GM12878 (cell line): ENCODE results near the gene OFD1. TPM values are rescaled to one million over a fixed set of nuclear protein-coding genes. Genes with fewer than 3 reads are reported as not detected.

ENCODE experiments used
- ATAC-seq: fragments of 200-7000 bp; cut with Tn5 transposase; 3 replicates; pipeline ENCODE4 v1.9.1; 2020; ENCODE audit warnings: mild to moderate bottlenecking, moderate library complexity
- BruUV-seq: library from RNA; stranded (reverse); fragments of 400-500 nt; replicated peaks from 2 replicates; lab custom pipeline; 2021; lab: Mats Ljungman, UMichigan
- CTCF ChIA-PET: fragments of 300-600 bp; sonication (Branson Sonifier 250); formaldehyde crosslinking; extraction: SDS; loops from one replicate; lab custom pipeline; 2021; ENCODE audit warnings: inconsistent platforms; lab: Yijun Ruan, JAX
- POLR2A ChIA-PET: fragments of 350-600 bp; formaldehyde crosslinking; extraction: SDS; loops from one replicate; lab custom pipeline; 2021; ENCODE audit warnings: inconsistent platforms; lab: Charles Lee
- RAD21 ChIA-PET: fragments of 300-600 bp; sonication (Branson Sonifier 250); formaldehyde crosslinking; loops from one replicate; lab custom pipeline; 2023; ENCODE audit warnings: antibody characterized with exemption; ENCODE audit not compliant: unreplicated experiment; lab: Charles Lee
- SMC1A ChIA-PET: fragments of 300-600 bp; sonication (Branson Sonifier 250); formaldehyde crosslinking; loops from one replicate; lab custom pipeline; 2023; ENCODE audit not compliant: unreplicated experiment, uncharacterized antibody; lab: Charles Lee
- DNase-seq: peaks from one replicate; pipeline ENCODE4 v3.0.0-alpha.2; 2011; ENCODE audit warnings: low read depth, low spot score
- FAIRE-seq: peaks from 3 replicates; lab custom pipeline; 2011; peaks lifted over from hg19 to GRCh38; lab: Jason Lieb, UNC
- H2AFZ ChIP-seq: 2 replicates; pipeline ENCODE4 v1.6.0; 2011; ENCODE audit warnings: low read depth, low read length, control low read depth; ENCODE audit not compliant: control insufficient read depth
- H3K27ac ChIP-seq: 2 replicates; pipeline ENCODE4 v1.5.1; 2011; ENCODE audit warnings: control low read depth; ENCODE audit not compliant: control insufficient read depth, insufficient read depth
- H3K27me3 ChIP-seq, 2 experiments: replicated peaks in 1 of 2; 2 replicates each; pipeline versions ENCODE4 v1.6.0 to v1.6.1; 2011; ENCODE audit warnings: low read length in 1 of 2; ENCODE audit not compliant: control insufficient read depth in 2 of 2, insufficient read depth in 2 of 2
- H3K36me3 ChIP-seq, 2 experiments: 2 replicates each; pipeline ENCODE4 v1.5.1; 2011; ENCODE audit warnings: low read length in 1 of 2; ENCODE audit not compliant: control insufficient read depth in 2 of 2, insufficient read depth in 2 of 2
- H3K4me1 ChIP-seq: 2 replicates; pipeline ENCODE4 v1.6.1; 2011; ENCODE audit warnings: mild to moderate bottlenecking, low read length, moderate library complexity, mixed read lengths; ENCODE audit not compliant: control insufficient read depth, insufficient read depth
- H3K4me2 ChIP-seq: 2 replicates; pipeline ENCODE4 v1.6.0; 2011; ENCODE audit warnings: control low read depth; ENCODE audit not compliant: control insufficient read depth, insufficient read depth
- H3K4me3 ChIP-seq: fragments of 200-600 bp; sonication (generic); 2 replicates; pipeline ENCODE4 v1.5.1; 2016
- H3K79me2 ChIP-seq: 2 replicates; pipeline ENCODE4 v1.6.0; 2011; ENCODE audit warnings: low read length; ENCODE audit not compliant: control insufficient read depth, insufficient read depth
- H3K9ac ChIP-seq: 2 replicates; pipeline ENCODE4 v1.8.0; 2011; ENCODE audit warnings: low read length, control low read depth, mixed read lengths; ENCODE audit not compliant: control insufficient read depth, insufficient read depth
- H3K9me3 ChIP-seq: replicated peaks from 3 replicates; pipeline ENCODE4 v1.5.1; 2011; ENCODE audit warnings: mild to moderate bottlenecking, low read length; ENCODE audit not compliant: control insufficient read depth, insufficient read depth
- H4K20me1 ChIP-seq: 2 replicates; pipeline ENCODE4 v1.6.0; 2011; ENCODE audit not compliant: control insufficient read depth, insufficient read depth
- ASH2L ChIP-seq: fragments of 300-600, 200-600 bp; sonication (generic); IDR thresholded peaks from 2 replicates; pipeline ENCODE4 v1.6.1; 2017; ENCODE audit warnings: low read depth, mild to moderate bottlenecking, borderline replicate concordance
- CEBPB ChIP-seq, 2 experiments: fragments of 150-350 bp in 1 of 2; IDR thresholded peaks; 2 replicates each; pipeline ENCODE4 v1.6.1; 2012 to 2014; ENCODE audit warnings: low read depth in 2 of 2, low read length in 2 of 2, borderline replicate concordance in 1 of 2, inconsistent platforms in 1 of 2
- HDGF ChIP-seq: fragments of 450-650 bp; IDR thresholded peaks from 2 replicates; pipeline ENCODE4 v1.6.1; 2016; ENCODE audit warnings: antibody characterized with exemption
- MAX ChIP-seq: IDR thresholded peaks from 2 replicates; pipeline ENCODE4 v1.6.1; 2012; ENCODE audit warnings: low read depth, low read length, improper control_type of control experiment
- MYB ChIP-seq: fragments of 150-350 bp; IDR thresholded peaks from 2 replicates; pipeline ENCODE4 v1.6.1; 2014; ENCODE audit warnings: mild to moderate bottlenecking, low read depth, low read length, borderline replicate concordance
- NKRF ChIP-seq: fragments of 450-650 bp; conservative IDR thresholded peaks from 2 replicates; pipeline ENCODE4 v1.6.1; 2017; ENCODE audit warnings: mild to moderate bottlenecking, moderate library complexity
- RFX5 ChIP-seq: IDR thresholded peaks from 2 replicates; pipeline ENCODE4 v1.6.1; 2011; ENCODE audit warnings: low read depth, low read length, improper control_type of control experiment
- SMAD5 ChIP-seq: IDR thresholded peaks from 2 replicates; pipeline ENCODE4 v1.6.1; 2016; ENCODE audit warnings: antibody characterized with exemption, low read depth
- TBL1XR1 ChIP-seq: IDR thresholded peaks from 2 replicates; pipeline ENCODE4 v1.6.1; 2012; ENCODE audit warnings: low read depth, low read length, improper control_type of control experiment
- ZNF274 ChIP-seq: IDR thresholded peaks from one replicate; pipeline ENCODE4 v1.8.0; 2011; ENCODE audit not compliant: insufficient read length, insufficient read depth
- WGBS: methylation state at CpG from one replicate; pipeline ENCODE4 v1.1.6; 2016; ENCODE audit warnings: low lambda C conversion rate; ENCODE audit not compliant: insufficient replicate concordance, insufficient coverage; ENCODE audit errors: missing lambda C conversion rate; 5-methylcytosine and 5-hydroxymethylcytosine counted together
- in situ Hi-C: fragments of 300-500 bp; cut with MboI; formaldehyde crosslinking; loops from 9 replicates; pipeline ENCODE4 v1.14.3; 2018; ENCODE audit warnings: mixed read lengths
- intact Hi-C: fragments of 100-400 bp; cut with micrococcal nuclease; formaldehyde crosslinking; loops from one replicate; pipeline ENCODE4 v1.14.2; 2022; ENCODE audit not compliant: unreplicated experiment
- polyA plus RNA-seq, 11 experiments: library from polyadenylated mRNA; depleted of rRNA in 4 of 11; unstranded in 6 of 11; stranded (reverse) in 5 of 11; fragments of >200 nt; fragmentation: Nextera tagmentation in 4 of 11; fragmentation: Illumina TruSeq in 1 of 11; extraction: Ambion mirVana in 4 of 11; extraction: Trizol in 1 of 11; gene quantifications; 1 replicate in 1 of 11; 2 replicates in 10 of 11; pipeline versions ENCODE4 v1.2.1 to v1.2.3, GENCODE V29; 2011 to 2016; ENCODE audit warnings: inconsistent platforms in 2 of 11, missing spikeins in 2 of 11, low read depth in 1 of 11
- total RNA-seq, 4 experiments: library from RNA; depleted of rRNA in 3 of 4; stranded (reverse); fragments of >200 nt in 3 of 4; fragmentation: Illumina TruSeq in 1 of 4; extraction: Trizol in 1 of 4; gene quantifications; 2 replicates each; pipeline versions ENCODE4 v1.2.1 to v1.2.3, GENCODE V29; 2013 to 2021
- TF ChIP-seq, protein P1 (sequence below): fragments of 450-650 bp; IDR thresholded peaks from 2 replicates; pipeline ENCODE4 v1.6.1; 2016; ENCODE audit warnings: mild to moderate bottlenecking

OFD1 gene
- total and polyA plus RNA-seq, 10 of the 15 experiments (the other 5 are each of a cell fraction or from before 2014, with no cell fraction given) = 22.4 to 77.2 (median 34.1) TPM

GRCh38 chrX:13798184-13798583, 63.6 kb downstream of the OFD1 start:
- POLR2A ChIA-PET = no interaction called here
- SMC1A ChIA-PET = interaction anchor here (2.4 kb wide), 1 partner anchor 16 kb away, joined by 6 read pairs; no protein-coding TSS in a partner anchor
- no TSS peak for BruUV-seq
- H3K36me3 ChIP-seq = no peaks in the 10 kb centered on the region
- no peak overlapping the region for H3K4me2 ChIP-seq
- ATAC-seq (no peak), FAIRE-seq (no peak), DNase-seq (no peak)
- no peak overlapping the region for H3K27ac ChIP-seq
- no peak overlapping the region for H3K4me3 ChIP-seq
- no peaks in the 10 kb centered on the region for H3K79me2 ChIP-seq
- intact Hi-C loops (no loop called here), in situ Hi-C loops (no loop called here)
- H4K20me1 ChIP-seq = no peaks in the 10 kb centered on the region
- H3K4me1 ChIP-seq = no peaks in the 10 kb centered on the region; the same call in 1 of the 2 replicates
- CTCF ChIA-PET = no interaction called here
- no peaks in the 10 kb centered on the region; the same call in 2 of the 3 replicates for H3K9me3 ChIP-seq
- no peak for TF ChIP-seq MAX
- TF ChIP-seq ASH2L = no peak
- TF ChIP-seq RFX5 = no peak
- TF ChIP-seq TBL1XR1 = no peak
- TF ChIP-seq ZNF274 = no peak
- no peak for TF ChIP-seq MYB
- TF ChIP-seq CEBPB (IDR thresholded peaks at IDR 0.05; ENCODE audit: borderline replicate concordance in 1 of 2, low read depth in 2 of 2, low read length in 2 of 2) = no peak
- no peak for TF ChIP-seq HDGF
- TF ChIP-seq SMAD5 = no peak
- no peak for TF ChIP-seq NKRF
- TF ChIP-seq, protein P1, sequence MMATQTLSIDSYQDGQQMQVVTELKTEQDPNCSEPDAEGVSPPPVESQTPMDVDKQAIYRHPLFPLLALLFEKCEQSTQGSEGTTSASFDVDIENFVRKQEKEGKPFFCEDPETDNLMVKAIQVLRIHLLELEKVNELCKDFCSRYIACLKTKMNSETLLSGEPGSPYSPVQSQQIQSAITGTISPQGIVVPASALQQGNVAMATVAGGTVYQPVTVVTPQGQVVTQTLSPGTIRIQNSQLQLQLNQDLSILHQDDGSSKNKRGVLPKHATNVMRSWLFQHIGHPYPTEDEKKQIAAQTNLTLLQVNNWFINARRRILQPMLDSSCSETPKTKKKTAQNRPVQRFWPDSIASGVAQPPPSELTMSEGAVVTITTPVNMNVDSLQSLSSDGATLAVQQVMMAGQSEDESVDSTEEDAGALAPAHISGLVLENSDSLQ = no peak
- H2AFZ ChIP-seq = no peak overlapping the region
- no peaks in the 10 kb centered on the region for H3K27me3 ChIP-seq
- RAD21 ChIA-PET = no interaction called here
- 45% methylated on average over 4 of the region's 4 CpGs for WGBS
- no peak overlapping the region for H3K9ac ChIP-seq
